HG03175 (cell line): Measurements from ENCODE around the gene NCAM2.
A peak's percentile ranks its signal among the peaks of the same experiment; 100 is the strongest.
"Not testable (repeated sequence)": the region's sequence is repeated elsewhere in the genome, so short reads cannot be mapped to it uniquely, and the experiment has no call there.

ENCODE experiments used
- ATAC-seq: cut with Tn5 transposase; IDR thresholded peaks from one replicate; pipeline ENCODE4 v1.9.1; 2021; ENCODE audit warnings: mild to moderate bottlenecking, moderate library complexity; ENCODE audit not compliant: unreplicated experiment

The NCAM2 gene

GRCh38 chr21:21101911-21102310 is 103.7 kb downstream of the NCAM2 start:
- no peak for ATAC-seq

- ATAC-seq: no peak
These were observed 104.7 kb downstream of the NCAM2 start for GRCh38 chr21:21102896-21103295.

GRCh38 chr21:21103692-21104091 is 105.5 kb downstream of the NCAM2 start:
- ATAC-seq: no peak

- no peak for ATAC-seq
These were observed 111.5 kb downstream of the NCAM2 start for GRCh38 chr21:21109736-21110135.

GRCh38 chr21:21111309-21111920 is 113.2 kb downstream of the NCAM2 start:
- no peak for ATAC-seq

GRCh38 chr21:21114461-21114860 is 116.3 kb downstream of the NCAM2 start:
- no peak for ATAC-seq

GRCh38 chr21:21119091-21119490 is 120.9 kb downstream of the NCAM2 start:
- no peak for ATAC-seq

GRCh38 chr21:21122680-21123079 is 124.5 kb downstream of the NCAM2 start:
- no peak for ATAC-seq

- no peak for ATAC-seq
These were observed 134.2 kb downstream of the NCAM2 start for GRCh38 chr21:21132390-21132789.

- no peak for ATAC-seq
These were observed 139.8 kb downstream of the NCAM2 start for GRCh38 chr21:21137986-21138385.

- ATAC-seq: no peak
These were observed 148.6 kb downstream of the NCAM2 start for GRCh38 chr21:21146587-21147373.

GRCh38 chr21:21147374-21147745 is 149.2 kb downstream of the NCAM2 start:
- ATAC-seq: no peak

- no peak for ATAC-seq
These were observed 149.8 kb downstream of the NCAM2 start for GRCh38 chr21:21148009-21148408.

GRCh38 chr21:21148514-21148913 is 150.3 kb downstream of the NCAM2 start:
- no peak for ATAC-seq

- ATAC-seq: not testable (repeated sequence)
These were observed 151.2 kb downstream of the NCAM2 start for GRCh38 chr21:21149445-21149844.

GRCh38 chr21:21151231-21151630 is 153.0 kb downstream of the NCAM2 start:
- no peak for ATAC-seq

- no peak for ATAC-seq
These were observed 158.2 kb downstream of the NCAM2 start for GRCh38 chr21:21156397-21156796.

GRCh38 chr21:21156957-21157356 is 158.7 kb downstream of the NCAM2 start:
- ATAC-seq: no peak

GRCh38 chr21:21158376-21158918 is 160.2 kb downstream of the NCAM2 start:
- ATAC-seq: no peak

- ATAC-seq: no peak
These were observed 161.2 kb downstream of the NCAM2 start for GRCh38 chr21:21159253-21159899.

- ATAC-seq: no peak
These were observed 164.6 kb downstream of the NCAM2 start for GRCh38 chr21:21162786-21163185.

GRCh38 chr21:21163904-21164303 is 165.7 kb downstream of the NCAM2 start:
- peak; percentile 67 for ATAC-seq
